PC-9 (cell line): Measurements from ENCODE around the gene MAPKAP1. TPM values are rescaled to one million over a fixed set of nuclear protein-coding genes. Genes with fewer than 3 reads are reported as not detected.
A peak's percentile ranks its signal among the peaks of the same experiment; 100 is the strongest.

Source experiments
- BruUV-seq: library from RNA; stranded (reverse); fragments of 400-500 nt; replicated peaks from 2 replicates; lab custom pipeline; 2021; lab: Mats Ljungman, UMichigan
- CTCF ChIA-PET: fragments of 300-600 bp; sonication (Branson Sonifier 250); formaldehyde crosslinking; loops from one replicate; lab custom pipeline; 2022; ENCODE audit warnings: antibody characterized with exemption; lab: Charles Lee
- POLR2A ChIA-PET: fragments of 300-600 bp; sonication (Branson Sonifier 250); formaldehyde crosslinking; loops from one replicate; lab custom pipeline; 2022; ENCODE audit warnings: antibody characterized with exemption; ENCODE audit not compliant: unreplicated experiment; lab: Charles Lee
- DNase-seq, 2 experiments: peaks; one replicate each; pipeline versions ENCODE4 v3.0.0 to v3.0.0-alpha.2; 2015 to 2022; ENCODE audit warnings: mixed read lengths in 1 of 2
- H2AFZ ChIP-seq: fragments of 200-600 bp; sonication (generic); 2 replicates; pipeline ENCODE4 v1.8.1; 2017; ENCODE audit warnings: antibody characterized with exemption
- H3F3A ChIP-seq: fragments of 200-600 bp; sonication (generic); 2 replicates; pipeline ENCODE4 v1.8.1; 2017; ENCODE audit warnings: antibody characterized with exemption, mild to moderate bottlenecking, low read depth; ENCODE audit not compliant: insufficient read depth
- H3K27ac ChIP-seq: fragments of 200-600 bp; sonication (generic); 2 replicates; pipeline ENCODE4 v1.6.1; 2016; ENCODE audit warnings: mixed run types
- H3K27me3 ChIP-seq: fragments of 200-600 bp; sonication (generic); 2 replicates; pipeline ENCODE4 v1.6.1; 2016; ENCODE audit warnings: low read depth, mixed run types; ENCODE audit not compliant: insufficient read depth
- H3K36me3 ChIP-seq: fragments of 200-600 bp; sonication (generic); 2 replicates; pipeline ENCODE4 v1.6.1; 2016; ENCODE audit warnings: low read depth, mixed run types
- H3K4me1 ChIP-seq: fragments of 200-600 bp; sonication (generic); replicated peaks from 2 replicates; pipeline ENCODE4 v1.6.1; 2016; ENCODE audit warnings: mixed run types; ENCODE audit not compliant: insufficient read depth
- H3K4me2 ChIP-seq: fragments of 200-600 bp; sonication (generic); 2 replicates; pipeline ENCODE4 v1.6.1; 2017; ENCODE audit warnings: mixed run types
- H3K4me3 ChIP-seq: fragments of 200-600 bp; sonication (generic); 2 replicates; pipeline ENCODE4 v1.6.1; 2016; ENCODE audit warnings: mixed run types
- H3K79me2 ChIP-seq: fragments of 200-600 bp; sonication (generic); 2 replicates; pipeline ENCODE4 v1.6.1; 2017; ENCODE audit warnings: low read depth, mixed run types
- H3K9me2 ChIP-seq: fragments of 200-600 bp; sonication (generic); 2 replicates; pipeline ENCODE4 v1.8.1; 2017; ENCODE audit warnings: mild to moderate bottlenecking; ENCODE audit not compliant: insufficient read depth
- H3K9me3 ChIP-seq: fragments of 200-600 bp; sonication (generic); 2 replicates; pipeline ENCODE4 v1.8.1; 2016; ENCODE audit warnings: low read depth; ENCODE audit not compliant: insufficient read depth
- H4K20me1 ChIP-seq: fragments of 200-600 bp; sonication (generic); 2 replicates; pipeline ENCODE4 v1.8.1; 2017; ENCODE audit not compliant: insufficient read depth
- CTCF ChIP-seq: fragments of 200-600 bp; sonication (generic); conservative IDR thresholded peaks from 2 replicates; pipeline ENCODE4 v1.6.1; 2017; ENCODE audit warnings: mixed run types, antibody characterized with exemption, mild to moderate bottlenecking, moderate library complexity
- EZH2 ChIP-seq: fragments of 200-600 bp; sonication (generic); IDR thresholded peaks from 2 replicates; pipeline ENCODE4 v1.8.0; 2017; ENCODE audit warnings: antibody characterized with exemption, low read depth
- intact Hi-C: fragments of 100-400 bp; cut with micrococcal nuclease; formaldehyde crosslinking; loops from one replicate; pipeline ENCODE4 v1.10.0; 2022; ENCODE audit not compliant: unreplicated experiment
- total RNA-seq: library from RNA; stranded (reverse); gene quantifications from 2 replicates; pipeline ENCODE4 v1.2.3, GENCODE V29; 2021

The MAPKAP1 gene
- total RNA-seq, 1 experiment from 2014 or later, result 115 TPM

- peak overlapping the region; percentile 48; the same call in 1 of the 2 replicates for H3K4me2 ChIP-seq
- no peaks in the 10 kb centered on the region for H3K4me1 ChIP-seq
- H2AFZ ChIP-seq, result peak overlapping the region; percentile 74; the same call in 1 of the 2 replicates
- TF ChIP-seq EZH2, result no peak
- no peak for TF ChIP-seq CTCF
- ChIA-PET CTCF (interaction anchor here (0.6 kb wide), 1 partner anchor 1199 kb away, joined by 3 read pairs; no protein-coding TSS in a partner anchor), POLR2A (no interaction called here)
- TSS peak; percentile 23 for BruUV-seq
- no peaks in the 10 kb centered on the region for H3K9me3 ChIP-seq
- H3K27ac ChIP-seq, result no peak overlapping the region
- peak overlapping the region; percentile 51 for H3K4me3 ChIP-seq
- H4K20me1 ChIP-seq, result no peaks in the 10 kb centered on the region
- H3K79me2 ChIP-seq, result no peaks in the 10 kb centered on the region
- H3F3A ChIP-seq, result peaks cover 7% of the 10 kb centered on the region; the same call in 1 of the 2 replicates
- H3K27me3 ChIP-seq, result no peaks in the 10 kb centered on the region
- intact Hi-C loops, result loop anchor here (2.0 to 10.0 kb wide), 2 partner anchors 895 to 1081 kb away; no protein-coding TSS in a partner anchor
- H3K36me3 ChIP-seq, result no peaks in the 10 kb centered on the region
- peak; percentile 72 to 80 for DNase-seq
- no peaks in the 10 kb centered on the region for H3K9me2 ChIP-seq
These were observed 297.1 kb downstream of the MAPKAP1 start for GRCh38 chr9:125409637-125410521.

- peak in 1 of 2 experiments; percentile 31 for DNase-seq
- no peaks in the 10 kb centered on the region for H3K9me3 ChIP-seq
- ChIA-PET POLR2A (no interaction called here), CTCF (no interaction called here)
- no peaks in the 10 kb centered on the region for H3K36me3 ChIP-seq
- H3K79me2 ChIP-seq, result no peaks in the 10 kb centered on the region
- BruUV-seq, result no TSS peak
- H3K4me2 ChIP-seq, result no peak overlapping the region
- TF ChIP-seq EZH2 (no peak), CTCF (no peak)
- intact Hi-C loops, result loop anchor here (2.0 to 10.0 kb wide), 2 partner anchors 896 to 1082 kb away; no protein-coding TSS in a partner anchor
- H2AFZ ChIP-seq, result no peak overlapping the region
- no peaks in the 10 kb centered on the region for H4K20me1 ChIP-seq
- no peak overlapping the region for H3K4me3 ChIP-seq
- no peaks in the 10 kb centered on the region for H3K4me1 ChIP-seq
- H3F3A ChIP-seq, result peaks cover 7% of the 10 kb centered on the region; the same call in 1 of the 2 replicates
- H3K27ac ChIP-seq, result no peak overlapping the region
- H3K27me3 ChIP-seq, result no peaks in the 10 kb centered on the region
- no peaks in the 10 kb centered on the region for H3K9me2 ChIP-seq
These were observed 297.8 kb downstream of the MAPKAP1 start for GRCh38 chr9:125409217-125409636.

- Histone ChIP-seq H3F3A (peaks cover 7% of the 10 kb centered on the region; the same call in 1 of the 2 replicates), H3K4me3 (peak overlapping the region; percentile 65), H3K9me3 (no peaks in the 10 kb centered on the region), H4K20me1 (no peaks in the 10 kb centered on the region), H3K36me3 (no peaks in the 10 kb centered on the region), H2AFZ (peak overlapping the region; percentile 82), H3K4me1 (no peaks in the 10 kb centered on the region), H3K4me2 (peak overlapping the region; percentile 83), H3K79me2 (no peaks in the 10 kb centered on the region), H3K27me3 (no peaks in the 10 kb centered on the region), H3K9me2 (no peaks in the 10 kb centered on the region), H3K27ac (no peak overlapping the region)
- DNase-seq, result peak in 1 of 2 experiments; percentile 81
- intact Hi-C loops, result loop anchor here (1.0 to 10.0 kb wide), 4 partner anchors 820 to 1083 kb away; no protein-coding TSS in a partner anchor
- POLR2A ChIA-PET, result interaction anchor here (0.6 kb wide), 1 partner anchor 9 kb away, joined by 4 read pairs; no protein-coding TSS in a partner anchor
- BruUV-seq, result no TSS peak
- TF ChIP-seq EZH2 (no peak), CTCF (peak; percentile 88)
- CTCF ChIA-PET, result interaction anchor here (0.5 to 1.4 kb wide), 7 partner anchors 225 to 1600 kb away, joined by 3 to 7 read pairs (median 4); no protein-coding TSS in a partner anchor
These were observed 298.8 kb downstream of the MAPKAP1 start for GRCh38 chr9:125407974-125408900.
